GM12891 (cell line): ENCODE data around the gene ALK.

ENCODE experiments used
- PAX5 ChIP-seq: IDR thresholded peaks from 2 replicates; pipeline ENCODE4 v1.6.1; 2011; ENCODE audit warnings: low read length, moderate library complexity, mild to moderate bottlenecking; ENCODE audit not compliant: insufficient read depth, severe bottlenecking
- POLR2A ChIP-seq: IDR thresholded peaks from 2 replicates; pipeline ENCODE4 v1.6.1; 2011; ENCODE audit warnings: low read depth, low read length, control low read depth
- POLR2AphosphoS5 ChIP-seq: IDR thresholded peaks from 2 replicates; pipeline ENCODE4 v1.6.1; 2011; ENCODE audit warnings: low read depth, low read length, control low read depth
- POU2F2 ChIP-seq: IDR thresholded peaks from 2 replicates; pipeline ENCODE4 v1.6.1; 2011; ENCODE audit warnings: low read depth, mild to moderate bottlenecking, control low read depth, low read length, moderate library complexity
- SPI1 ChIP-seq: IDR thresholded peaks from 2 replicates; pipeline ENCODE4 v1.6.1; 2011; ENCODE audit warnings: low read depth, low read length, control low read depth
- TAF1 ChIP-seq: IDR thresholded peaks from 2 replicates; pipeline ENCODE4 v1.6.1; 2011; ENCODE audit warnings: low read depth, low read length, control low read depth

- TF ChIP-seq POLR2A, result no peak
- no peak for TF ChIP-seq TAF1
- no peak for TF ChIP-seq POLR2AphosphoS5
- no peak for TF ChIP-seq SPI1
- no peak for TF ChIP-seq POU2F2
- no peak for TF ChIP-seq PAX5
Measured at GRCh38 chr2:29782087-29782486, 139.3 kb downstream of the ALK start.
